GM06990 (cell line): Measurements from ENCODE around the gene LRRC1.

Experiments used
- DNase-seq: peaks from one replicate; pipeline ENCODE4 v3.0.0-alpha.2; 2011; ENCODE audit not compliant: insufficient read length; ENCODE audit errors: extremely low read depth
- H3K27me3 ChIP-seq: replicated peaks from 2 replicates; pipeline ENCODE4 v1.6.0; 2011; ENCODE audit warnings: low read length; ENCODE audit not compliant: control insufficient read depth, insufficient read depth
- H3K36me3 ChIP-seq: 2 replicates; pipeline ENCODE4 v1.5.1; 2011; ENCODE audit warnings: low read length; ENCODE audit not compliant: control insufficient read depth, insufficient read depth
- H3K4me3 ChIP-seq: replicated peaks from 2 replicates; pipeline ENCODE4 v1.5.1; 2011; ENCODE audit warnings: low read depth, mild to moderate bottlenecking, control low read depth, low read length
- TF ChIP-seq, protein P1 (sequence below): IDR thresholded peaks from 2 replicates; pipeline ENCODE4 v1.5.1; 2011; ENCODE audit warnings: low read length, control low read depth, mild to moderate bottlenecking, inconsistent platforms; ENCODE audit not compliant: insufficient read depth, poor library complexity, severe bottlenecking

The LRRC1 gene

DNA sequence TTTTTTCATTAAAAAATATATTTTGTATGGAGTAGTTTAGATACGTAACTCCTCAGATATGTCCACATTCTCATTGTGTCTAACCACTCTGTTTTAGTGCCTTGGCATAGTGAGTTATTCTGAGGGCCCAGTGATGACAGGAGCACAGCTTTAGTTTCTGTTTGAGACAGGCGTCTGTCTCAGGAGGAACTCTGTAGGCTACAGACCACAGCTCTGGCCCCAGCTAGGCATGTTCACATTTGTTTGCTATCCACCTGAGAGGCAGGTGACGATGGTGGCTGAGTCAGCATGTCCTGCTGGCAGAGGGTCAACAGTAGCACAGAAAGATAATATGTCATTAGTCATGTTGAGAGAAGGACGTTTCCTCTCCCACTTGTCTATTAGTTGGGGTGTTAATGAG lies 16.3 kb downstream of the LRRC1 start:
- H3K27me3 ChIP-seq, result no peaks in the 10 kb centered on the region
- no peaks in the 10 kb centered on the region for H3K36me3 ChIP-seq
- H3K4me3 ChIP-seq, result no peak overlapping the region
- TF ChIP-seq, protein P1, sequence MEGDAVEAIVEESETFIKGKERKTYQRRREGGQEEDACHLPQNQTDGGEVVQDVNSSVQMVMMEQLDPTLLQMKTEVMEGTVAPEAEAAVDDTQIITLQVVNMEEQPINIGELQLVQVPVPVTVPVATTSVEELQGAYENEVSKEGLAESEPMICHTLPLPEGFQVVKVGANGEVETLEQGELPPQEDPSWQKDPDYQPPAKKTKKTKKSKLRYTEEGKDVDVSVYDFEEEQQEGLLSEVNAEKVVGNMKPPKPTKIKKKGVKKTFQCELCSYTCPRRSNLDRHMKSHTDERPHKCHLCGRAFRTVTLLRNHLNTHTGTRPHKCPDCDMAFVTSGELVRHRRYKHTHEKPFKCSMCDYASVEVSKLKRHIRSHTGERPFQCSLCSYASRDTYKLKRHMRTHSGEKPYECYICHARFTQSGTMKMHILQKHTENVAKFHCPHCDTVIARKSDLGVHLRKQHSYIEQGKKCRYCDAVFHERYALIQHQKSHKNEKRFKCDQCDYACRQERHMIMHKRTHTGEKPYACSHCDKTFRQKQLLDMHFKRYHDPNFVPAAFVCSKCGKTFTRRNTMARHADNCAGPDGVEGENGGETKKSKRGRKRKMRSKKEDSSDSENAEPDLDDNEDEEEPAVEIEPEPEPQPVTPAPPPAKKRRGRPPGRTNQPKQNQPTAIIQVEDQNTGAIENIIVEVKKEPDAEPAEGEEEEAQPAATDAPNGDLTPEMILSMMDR, result no peak
- DNase-seq, result peak; percentile 10

DNA sequence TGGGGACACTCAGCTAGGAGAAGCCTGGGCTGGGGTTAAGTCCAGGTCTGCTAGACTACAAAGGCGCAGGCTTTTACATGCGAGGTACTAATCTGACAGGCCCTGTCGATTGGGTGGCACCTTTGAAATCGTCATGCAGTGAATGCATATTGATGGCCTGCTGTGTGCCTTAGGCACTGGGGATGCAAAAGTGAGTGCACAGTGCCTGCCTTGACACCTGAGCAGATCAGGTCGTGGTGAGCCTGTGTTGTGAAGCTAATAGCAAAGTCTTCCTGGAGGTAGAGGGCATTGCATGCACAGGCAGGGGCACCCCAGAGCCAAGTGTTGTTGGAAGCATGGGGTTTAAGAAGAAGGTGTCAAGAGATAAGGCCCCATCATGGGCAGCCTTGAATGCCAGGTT lies 16.9 kb downstream of the LRRC1 start:
- TF ChIP-seq, protein P1, result no peak
- no peak overlapping the region for H3K4me3 ChIP-seq
- no peaks in the 10 kb centered on the region for H3K27me3 ChIP-seq
- H3K36me3 ChIP-seq, result no peaks in the 10 kb centered on the region
- no peak for DNase-seq

DNA sequence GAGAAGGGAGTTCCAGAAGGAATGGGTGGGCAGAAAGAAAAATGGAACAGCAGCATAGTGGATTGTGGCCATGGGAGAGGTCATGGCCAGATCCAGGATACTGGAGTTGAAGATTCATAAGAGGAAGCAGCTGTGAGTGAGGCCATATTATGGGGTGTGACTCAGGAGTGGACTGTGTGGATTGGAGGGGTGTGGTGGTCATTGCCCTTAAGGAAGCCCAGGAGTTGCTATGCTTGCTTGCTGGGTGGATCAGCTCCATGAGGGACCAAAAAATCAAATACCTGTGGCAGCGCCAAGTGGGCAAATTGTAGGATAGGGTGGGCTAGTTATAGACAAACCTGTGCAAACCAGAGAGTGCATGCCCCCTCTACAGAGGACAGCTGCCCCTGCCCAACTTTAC lies 18.3 kb downstream of the LRRC1 start:
- TF ChIP-seq, protein P1, result no peak
- Histone ChIP-seq H3K36me3 (no peaks in the 10 kb centered on the region), H3K27me3 (no peaks in the 10 kb centered on the region; the same call in 1 of the 2 replicates), H3K4me3 (no peak overlapping the region)
- no peak for DNase-seq

DNA sequence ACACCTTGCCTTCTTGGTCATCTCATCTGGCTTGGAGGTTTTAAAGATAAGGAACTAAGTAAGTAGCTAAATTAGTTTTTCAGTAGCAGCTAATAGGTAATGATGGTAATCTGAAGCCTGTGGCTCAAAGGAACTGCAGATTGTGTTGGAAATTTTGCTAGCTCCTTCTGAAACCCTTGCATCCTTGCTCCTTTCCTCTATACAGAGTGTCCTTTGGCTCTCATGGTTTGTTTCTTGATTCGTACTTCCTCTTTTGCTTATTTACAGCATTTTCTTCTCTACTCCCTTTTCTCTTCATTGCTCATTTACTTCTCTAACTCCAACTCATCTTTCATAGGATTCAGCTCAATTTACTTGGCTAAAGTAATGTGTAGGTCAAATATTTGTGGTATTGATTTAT lies 19.0 kb downstream of the LRRC1 start:
- TF ChIP-seq, protein P1, result no peak
- Histone ChIP-seq H3K27me3 (no peaks in the 10 kb centered on the region; the same call in 1 of the 2 replicates), H3K4me3 (no peak overlapping the region), H3K36me3 (no peaks in the 10 kb centered on the region)
- DNase-seq, result no peak

DNA sequence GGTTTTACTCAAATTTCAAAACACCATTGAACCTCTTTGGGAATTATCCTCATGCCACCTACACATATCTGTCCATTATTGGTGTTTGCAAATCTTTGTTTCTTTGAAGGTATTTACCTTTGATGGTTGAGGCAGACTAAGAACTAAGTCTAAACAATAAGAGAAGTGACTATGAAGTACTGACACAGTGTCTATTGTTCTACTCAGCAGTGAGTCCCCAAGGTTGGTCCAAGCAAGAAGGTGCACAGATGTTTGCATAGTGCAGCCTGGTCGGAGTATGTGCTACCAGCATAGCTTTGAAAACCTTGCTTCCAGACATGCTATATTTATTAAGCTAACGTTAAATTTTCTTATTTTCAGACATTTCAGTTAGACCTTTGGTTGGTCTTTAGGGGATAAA lies 19.5 kb downstream of the LRRC1 start:
- TF ChIP-seq, protein P1, result no peak
- Histone ChIP-seq H3K36me3 (no peaks in the 10 kb centered on the region), H3K4me3 (no peak overlapping the region), H3K27me3 (no peaks in the 10 kb centered on the region; the same call in 1 of the 2 replicates)
- DNase-seq, result no peak
